ENCODE results near the gene ANKRD45. TPM values are rescaled to one million over a fixed set of nuclear protein-coding genes. Genes with fewer than 3 reads are reported as not detected.

The ANKRD45 gene
- total RNA-seq: 0.07 TPM in 1 of 2 replicates, not detected in the other

GRCh38 chr1:173669491-173669941, at the start of gene ANKRD45:
Gene ANKRD45 (minus strand): TSS chr1:173669851. CDS start chr1:173659418, 10,433 bp downstream.

GRCh38 chr1:173714759-173715537, 45.3 kb upstream of the ANKRD45 start, which contains the start of gene KLHL20:
Gene KLHL20 (plus strand): TSS chr1:173714981. CDS start chr1:173716044, 1,063 bp downstream.

GRCh38 chr1:173635116-173635515, 34.5 kb downstream of the ANKRD45 start, which contains the start of gene TEX50:
Gene TEX50 (plus strand): TSS chr1:173635338. CDS start chr1:173635522, 184 bp downstream.

GRCh38 chr1:173603056-173603591, 66.5 kb downstream of the ANKRD45 start, which contains the start of gene SLC9C2:
Gene SLC9C2 (minus strand): TSS chr1:173603072. CDS start chr1:173601776, 1,296 bp downstream.

Other genes with a start within 250 kb of the ANKRD45 start
- 161 and 215 TPM in 2 replicates for gene PRDX6, start 192.5 kb downstream of the ANKRD45 start, total RNA-seq
- 0.03 TPM in 1 of 2 replicates, not detected in the other for gene SLC9C2, start 66.8 kb downstream of the ANKRD45 start, total RNA-seq
- gene TEX50, start 34.5 kb downstream of the ANKRD45 start, total RNA-seq: not detected in 2 replicates
- gene KLHL20, start 45.1 kb upstream of the ANKRD45 start, total RNA-seq: 35.7 and 43.1 TPM in 2 replicates
- gene DARS2, start 154.8 kb upstream of the ANKRD45 start, total RNA-seq: 13.9 and 15.8 TPM in 2 replicates
- gene CENPL, start 155.0 kb upstream of the ANKRD45 start, total RNA-seq: 9.5 and 12.5 TPM in 2 replicates
- gene GAS5, start 198.1 kb upstream of the ANKRD45 start, total RNA-seq: 224 and 229 TPM in 2 replicates
- 10.9 and 11.3 TPM in 2 replicates for gene ZBTB37, start 198.5 kb upstream of the ANKRD45 start, total RNA-seq
- gene SERPINC1, start 247.5 kb upstream of the ANKRD45 start, total RNA-seq: 0.07 TPM in 1 of 2 replicates, not detected in the other